ENCODE data around the gene SCYL3.

The SCYL3 gene

GRCh38 chr1:169858467-169858866 is 35.2 kb downstream of the SCYL3 start:
- TF ChIP-seq JUND (IDR thresholded peaks at IDR 0.05; ENCODE audit: low read depth), result no peak; the same call in 1 of the 2 replicates
- in situ Hi-C loops (cut with HindIII; ENCODE audit: low pct_unique_long_range_greater_than_20kb, low sequenced_read_pairs), result no loop called here
- DNase-seq (ENCODE audit: low read depth in 1 of 2, low spot score in 1 of 2), result peak in 1 of 2 experiments; percentile 45

GRCh38 chr1:169853341-169853740 is 40.4 kb downstream of the SCYL3 start:
- TF ChIP-seq JUND (IDR thresholded peaks at IDR 0.05; ENCODE audit: low read depth), result no peak
- DNase-seq (ENCODE audit: low read depth in 1 of 2, low spot score in 1 of 2), result no peak
- in situ Hi-C loops (cut with HindIII; ENCODE audit: low pct_unique_long_range_greater_than_20kb, low sequenced_read_pairs), result no loop called here

DNA sequence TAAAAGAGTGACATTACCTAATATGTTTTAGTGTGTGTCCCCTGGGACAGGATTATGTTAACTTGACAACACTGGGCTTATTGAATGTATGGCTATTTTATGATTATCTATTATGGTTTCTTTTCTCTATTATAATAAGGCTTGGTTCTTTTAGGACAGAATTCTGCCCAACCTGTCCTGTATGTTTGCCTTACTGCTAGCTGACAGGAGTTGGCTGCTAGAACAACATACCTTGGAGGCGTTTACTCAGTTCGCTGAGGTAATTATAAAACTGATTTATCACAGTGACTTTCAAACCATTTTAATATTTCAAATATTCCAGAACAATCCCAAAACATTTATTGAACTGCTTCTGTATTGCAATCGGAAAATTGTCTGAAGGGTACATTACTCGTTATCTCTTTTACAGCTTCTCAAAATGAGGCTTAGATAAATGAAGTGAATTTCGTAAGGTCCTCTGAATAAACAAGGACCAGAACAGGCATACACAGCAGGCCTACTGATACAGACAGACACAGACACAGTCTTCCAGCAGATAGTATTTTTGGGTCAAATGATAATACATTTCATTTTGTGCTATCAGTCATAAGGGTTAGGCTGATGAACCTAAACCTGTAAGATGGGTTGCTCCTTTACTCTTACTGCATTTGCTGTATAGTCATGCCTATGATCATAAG is 44.2 kb downstream of the SCYL3 start:
- in situ Hi-C loops (cut with HindIII; ENCODE audit: low pct_unique_long_range_greater_than_20kb, low sequenced_read_pairs), result no loop called here
- DNase-seq (ENCODE audit: low read depth in 1 of 2, low spot score in 1 of 2), result peak; percentile 30 to 83
- TF ChIP-seq JUND (IDR thresholded peaks at IDR 0.05; ENCODE audit: low read depth), result no peak

GRCh38 chr1:169848456-169848855 is 45.2 kb downstream of the SCYL3 start:
- in situ Hi-C loops (cut with HindIII; ENCODE audit: low pct_unique_long_range_greater_than_20kb, low sequenced_read_pairs), result no loop called here
- TF ChIP-seq JUND (IDR thresholded peaks at IDR 0.05; ENCODE audit: low read depth), result no peak
- no peak for DNase-seq (ENCODE audit: low read depth in 1 of 2, low spot score in 1 of 2)

- no peak for TF ChIP-seq JUND (IDR thresholded peaks at IDR 0.05; ENCODE audit: low read depth)
- in situ Hi-C loops (cut with HindIII; ENCODE audit: low pct_unique_long_range_greater_than_20kb, low sequenced_read_pairs), result no loop called here
- DNase-seq (ENCODE audit: low read depth in 1 of 2, low spot score in 1 of 2), result no peak
These were observed 48.6 kb downstream of the SCYL3 start for GRCh38 chr1:169844941-169845608.

GRCh38 chr1:169838942-169839341 is 54.8 kb downstream of the SCYL3 start:
- in situ Hi-C loops (cut with HindIII; ENCODE audit: low pct_unique_long_range_greater_than_20kb, low sequenced_read_pairs), result no loop called here
- TF ChIP-seq JUND (IDR thresholded peaks at IDR 0.05; ENCODE audit: low read depth), result no peak
- DNase-seq (ENCODE audit: low read depth in 1 of 2, low spot score in 1 of 2), result no peak

GRCh38 chr1:169836198-169836597 is 57.5 kb downstream of the SCYL3 start:
- DNase-seq (ENCODE audit: low read depth in 1 of 2, low spot score in 1 of 2), result no peak
- in situ Hi-C loops (cut with HindIII; ENCODE audit: low pct_unique_long_range_greater_than_20kb, low sequenced_read_pairs), result no loop called here
- no peak for TF ChIP-seq JUND (IDR thresholded peaks at IDR 0.05; ENCODE audit: low read depth)

- DNase-seq (ENCODE audit: low read depth in 1 of 2, low spot score in 1 of 2), result no peak
- in situ Hi-C loops (cut with HindIII; ENCODE audit: low pct_unique_long_range_greater_than_20kb, low sequenced_read_pairs), result no loop called here
- no peak for TF ChIP-seq JUND (IDR thresholded peaks at IDR 0.05; ENCODE audit: low read depth)
These were observed 58.0 kb downstream of the SCYL3 start for GRCh38 chr1:169835647-169836046.

DNA sequence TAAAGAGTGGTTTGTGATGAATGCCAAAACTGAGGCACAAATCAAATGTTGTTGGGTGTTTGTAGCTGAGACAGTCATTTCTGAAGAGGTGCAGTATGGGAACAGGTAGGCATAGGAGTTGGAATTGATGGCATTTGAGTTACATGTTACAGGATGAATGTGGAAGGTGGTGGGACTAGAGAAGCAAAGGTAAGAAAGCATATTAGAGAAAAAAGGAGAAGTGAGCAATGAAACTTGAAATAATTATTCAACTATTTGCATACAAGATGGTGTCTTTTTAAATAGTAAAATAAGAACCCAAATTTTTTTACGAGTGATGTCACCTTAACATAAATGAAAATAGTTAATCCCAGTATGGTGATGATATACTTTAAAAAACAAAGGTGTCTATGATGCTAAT is 58.8 kb downstream of the SCYL3 start:
- in situ Hi-C loops (cut with HindIII; ENCODE audit: low pct_unique_long_range_greater_than_20kb, low sequenced_read_pairs), result no loop called here
- no peak for DNase-seq (ENCODE audit: low read depth in 1 of 2, low spot score in 1 of 2)
- TF ChIP-seq JUND (IDR thresholded peaks at IDR 0.05; ENCODE audit: low read depth), result no peak

- in situ Hi-C loops (cut with HindIII; ENCODE audit: low pct_unique_long_range_greater_than_20kb, low sequenced_read_pairs), result no loop called here
- TF ChIP-seq JUND (IDR thresholded peaks at IDR 0.05; ENCODE audit: low read depth), result no peak
- no peak for DNase-seq (ENCODE audit: low read depth in 1 of 2, low spot score in 1 of 2)
These were observed 60.4 kb downstream of the SCYL3 start for GRCh38 chr1:169833179-169833901.

DNA sequence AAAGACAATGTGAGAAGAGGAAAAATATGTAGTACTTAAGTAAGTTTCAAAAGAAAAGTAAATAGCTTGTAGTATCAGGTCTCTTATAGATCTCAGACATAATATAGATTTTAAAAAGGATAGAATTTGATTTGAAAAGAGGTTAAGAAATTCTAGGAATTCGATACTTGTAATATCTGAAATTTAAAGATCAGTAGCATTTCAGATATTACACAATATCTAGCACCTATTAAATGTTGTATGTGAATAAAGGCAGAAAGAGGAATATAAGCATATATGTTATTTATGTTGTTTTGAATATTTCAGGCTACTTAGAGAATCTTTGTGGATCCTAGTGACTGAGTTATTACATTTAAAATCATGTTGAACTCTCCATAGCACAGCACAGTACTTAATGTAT is 64.0 kb downstream of the SCYL3 start:
- in situ Hi-C loops (cut with HindIII; ENCODE audit: low pct_unique_long_range_greater_than_20kb, low sequenced_read_pairs), result no loop called here
- no peak for DNase-seq (ENCODE audit: low read depth in 1 of 2, low spot score in 1 of 2)
- no peak for TF ChIP-seq JUND (IDR thresholded peaks at IDR 0.05; ENCODE audit: low read depth)

DNA sequence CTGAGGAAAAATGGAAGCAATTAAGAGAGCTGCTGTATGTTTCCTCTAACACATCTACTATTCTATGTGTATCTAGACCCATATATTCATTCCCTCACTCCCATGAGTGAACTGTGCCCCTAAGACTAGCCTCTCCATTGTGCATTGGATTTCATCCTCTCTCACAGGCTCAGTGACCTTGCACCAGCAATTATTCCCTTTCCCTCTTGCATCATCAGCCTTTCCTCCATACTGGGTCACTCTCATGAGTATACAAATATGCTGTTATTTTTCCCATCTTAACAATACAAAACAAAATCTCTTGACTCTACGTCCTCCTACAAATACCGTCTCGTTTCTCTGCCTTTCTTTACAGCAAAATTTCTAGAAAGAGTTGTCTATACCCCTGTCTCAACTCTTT is 69.5 kb downstream of the SCYL3 start:
- no peak for TF ChIP-seq JUND (IDR thresholded peaks at IDR 0.05; ENCODE audit: low read depth)
- no peak for DNase-seq (ENCODE audit: low read depth in 1 of 2, low spot score in 1 of 2)
- in situ Hi-C loops (cut with HindIII; ENCODE audit: low pct_unique_long_range_greater_than_20kb, low sequenced_read_pairs), result no loop called here

DNA sequence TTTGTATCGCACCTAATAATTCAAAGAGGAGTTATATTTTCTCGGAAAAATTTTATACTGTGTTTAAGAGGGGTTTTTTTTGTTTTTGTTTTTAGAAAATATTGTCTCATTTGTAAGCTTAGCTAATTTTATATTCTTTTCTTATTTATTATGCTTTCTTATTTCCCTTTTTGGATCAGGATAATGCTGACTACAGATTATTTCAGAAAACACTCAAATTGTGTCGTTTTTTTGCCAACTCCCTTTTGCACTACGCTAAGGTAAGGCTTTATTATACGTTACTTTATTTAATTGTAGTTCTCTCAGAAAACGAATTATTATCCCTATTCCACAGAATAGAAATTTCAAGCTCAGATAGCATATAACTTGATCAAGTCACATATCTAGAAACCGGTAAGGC is 72.2 kb downstream of the SCYL3 start:
- TF ChIP-seq JUND (IDR thresholded peaks at IDR 0.05; ENCODE audit: low read depth), result no peak
- in situ Hi-C loops (cut with HindIII; ENCODE audit: low pct_unique_long_range_greater_than_20kb, low sequenced_read_pairs), result no loop called here
- no peak for DNase-seq (ENCODE audit: low read depth in 1 of 2, low spot score in 1 of 2)
